HepG2 (cell line): ENCODE measurements around the gene GSTA1. TPM values are rescaled to one million over a fixed set of nuclear protein-coding genes. Genes with fewer than 3 reads are reported as not detected.
"Not testable (repeated sequence)": the region's sequence is repeated elsewhere in the genome, so short reads cannot be mapped to it uniquely, and the experiment has no call there.

Experiments
- ATAC-seq: fragments of 200-7000 bp; cut with Tn5 transposase; 3 replicates; pipeline ENCODE4 v1.9.1; 2020; ENCODE audit warnings: mild to moderate bottlenecking, moderate library complexity
- BruUV-seq: library from RNA; stranded (reverse); fragments of 400-500 nt; replicated peaks from 2 replicates; lab custom pipeline; 2021; lab: Mats Ljungman, UMichigan
- CTCF ChIA-PET: fragments of 300-600 bp; formaldehyde crosslinking; extraction: SDS; loops from one replicate; lab custom pipeline; 2021; ENCODE audit warnings: low total read pairs, inconsistent platforms, low intra/inter-chr PET ratio; lab: Yijun Ruan, JAX
- POLR2A ChIA-PET: fragments of 350-600 bp; sonication (Branson Sonifier 250); formaldehyde crosslinking; loops from one replicate; lab custom pipeline; 2020; ENCODE audit warnings: antibody characterized with exemption, inconsistent platforms; lab: Yijun Ruan, JAX
- DNase-seq: peaks from one replicate; pipeline ENCODE4 v3.0.0-alpha.2; 2015; ENCODE audit warnings: low spot score
- FAIRE-seq: peaks from 3 replicates; lab custom pipeline; 2011; peaks lifted over from hg19 to GRCh38; lab: Jason Lieb, UNC
- H2AFZ ChIP-seq: one replicate; pipeline ENCODE4 v1.6.1; 2011; ENCODE audit warnings: low read length, inconsistent platforms
- H3K27ac ChIP-seq: fragments of 300-600 bp; 3 replicates; pipeline ENCODE4 v1.8.0; 2011; ENCODE audit warnings: mixed run types, mild to moderate bottlenecking, mixed read lengths, low read length, inconsistent platforms; ENCODE audit not compliant: insufficient read depth; ENCODE audit errors: extremely low read length
- H3K27me3 ChIP-seq, 2 experiments: fragments of 200-600 bp in 1 of 2; 2 replicates in 1 of 2; 3 replicates in 1 of 2; pipeline versions ENCODE4 v1.6.0 to v1.8.0; 2011; ENCODE audit warnings: low read length in 2 of 2, mild to moderate bottlenecking in 2 of 2, moderate library complexity in 2 of 2, inconsistent platforms in 1 of 2; ENCODE audit not compliant: insufficient read depth in 2 of 2, control insufficient read depth in 1 of 2
- H3K36me3 ChIP-seq, 2 experiments: fragments of 200-600 bp in 1 of 2; replicated peaks in 1 of 2; 2 replicates in 1 of 2; 3 replicates in 1 of 2; pipeline versions ENCODE4 v1.5.1 to v1.8.0; 2011; ENCODE audit warnings: low read length in 2 of 2, inconsistent platforms in 1 of 2; ENCODE audit not compliant: insufficient read depth in 2 of 2, control insufficient read depth in 1 of 2
- H3K4me1 ChIP-seq: 2 replicates; pipeline ENCODE4 v1.5.1; 2012; ENCODE audit warnings: low read length, inconsistent platforms; ENCODE audit not compliant: insufficient read depth
- H3K4me2 ChIP-seq: 2 replicates; pipeline ENCODE4 v1.6.0; 2011; ENCODE audit warnings: low read depth, low read length, inconsistent platforms
- H3K4me3 ChIP-seq, 3 experiments: fragments of 200-600 bp in 1 of 3; sonication (generic), shearing (Covaris generic) in 1 of 3; replicated peaks in 1 of 3; 2 replicates each; pipeline ENCODE4 v1.5.1; 2011 to 2016; ENCODE audit warnings: low read length in 3 of 3, inconsistent platforms in 2 of 3, low read depth in 2 of 3, mild to moderate bottlenecking in 2 of 3, control low read depth in 1 of 3, mixed read lengths in 1 of 3; ENCODE audit not compliant: insufficient read depth in 1 of 3
- H3K79me2 ChIP-seq: one replicate; pipeline ENCODE4 v1.6.1; 2011; ENCODE audit warnings: low read length, inconsistent platforms; ENCODE audit not compliant: insufficient read depth
- H3K9ac ChIP-seq: 2 replicates; pipeline ENCODE4 v1.6.0; 2011; ENCODE audit warnings: mild to moderate bottlenecking, low read depth, low read length, inconsistent platforms; ENCODE audit not compliant: insufficient read depth
- H3K9me3 ChIP-seq: 2 replicates; pipeline ENCODE4 v1.5.1; 2012; ENCODE audit warnings: mild to moderate bottlenecking, low read length
- H4K20me1 ChIP-seq: 2 replicates; pipeline ENCODE4 v1.6.0; 2011; ENCODE audit warnings: inconsistent platforms, mild to moderate bottlenecking, low read length, moderate library complexity; ENCODE audit not compliant: insufficient read depth
- HNF4A ChIP-seq: sonication (generic); formaldehyde crosslinking; IDR thresholded peaks from 2 replicates; pipeline ENCODE4 v1.4.0; 2020; ENCODE audit warnings: missing genetic modification reagents
- MAFF ChIP-seq: IDR thresholded peaks from 2 replicates; pipeline ENCODE4 v1.6.1; 2011; ENCODE audit warnings: low read depth, low read length, improper control_type of control experiment
- MAFK ChIP-seq, 2 experiments: IDR thresholded peaks in 1 of 2; conservative IDR thresholded peaks in 1 of 2; 2 replicates each; pipeline ENCODE4 v1.6.1; 2011; ENCODE audit warnings: improper control_type of control experiment in 2 of 2, low read length in 2 of 2
- NFYB ChIP-seq: sonication (generic); formaldehyde crosslinking; IDR thresholded peaks from 2 replicates; pipeline ENCODE4 v1.4.0; 2020; ENCODE audit warnings: missing genetic modification reagents
- NFYC ChIP-seq: IDR thresholded peaks from 2 replicates; pipeline ENCODE4 v1.6.1; 2016; ENCODE audit warnings: missing genetic modification reagents, missing compliant biosample characterization
- PBX3 ChIP-seq: sonication (generic); formaldehyde crosslinking; IDR thresholded peaks from 2 replicates; pipeline ENCODE4 v1.8.1; 2023; ENCODE audit warnings: missing genetic modification reagents, inconsistent platforms, borderline replicate concordance
- ZMYM4 ChIP-seq: sonication (generic); formaldehyde crosslinking; IDR thresholded peaks from 2 replicates; pipeline ENCODE4 v1.8.1; 2023; ENCODE audit warnings: mild to moderate bottlenecking, missing genetic modification reagents
- ZNF850 ChIP-seq: sonication (generic); formaldehyde crosslinking; conservative IDR thresholded peaks from 2 replicates; pipeline ENCODE4 v1.9.0; 2021; ENCODE audit warnings: mild to moderate bottlenecking, missing genetic modification reagents
- WGBS: methylation state at CpG from one replicate; pipeline ENCODE4 v1.1.6; 2017; ENCODE audit warnings: low lambda C conversion rate; 5-methylcytosine and 5-hydroxymethylcytosine counted together
- in situ Hi-C: cut with HindIII; loops from 2 replicates; pipeline ENCODE4 v1.10.0; 2017; ENCODE audit warnings: low pct_unique_long_range_greater_than_20kb; ENCODE audit not compliant: extremely low pct_ligation_motif_present
- intact Hi-C: fragments of 100-400 bp; cut with micrococcal nuclease; formaldehyde crosslinking; loops from one replicate; pipeline ENCODE4 v1.10.0; 2022; ENCODE audit not compliant: unreplicated experiment
- polyA plus RNA-seq, 8 experiments: library from polyadenylated mRNA; depleted of rRNA in 3 of 8; stranded (reverse) in 7 of 8; unstranded in 1 of 8; fragments of >200 nt; fragmentation: Illumina TruSeq in 4 of 8; extraction: Trizol in 4 of 8; gene quantifications; 2 replicates each; pipeline versions ENCODE4 v1.2.1 to v1.2.3, GENCODE V29; 2011 to 2016; ENCODE audit warnings: low read depth in 4 of 8, missing spikeins in 1 of 8, mixed read lengths in 1 of 8; ENCODE audit not compliant: insufficient read depth in 1 of 8
- total RNA-seq, 5 experiments: library from RNA; depleted of rRNA; stranded (reverse); fragments of >200 nt; fragmentation: Illumina TruSeq; extraction: Trizol; gene quantifications; 2 replicates each; pipeline ENCODE4 v1.2.3, GENCODE V29; 2016; ENCODE audit warnings: low read depth in 1 of 5

The GSTA1 gene
- total and polyA plus RNA-seq, 2 of the 13 experiments (the other 11 are each of a cell fraction or from before 2014, with no cell fraction given): 6.2 to 282 TPM

- ATAC-seq (no peak), FAIRE-seq (no peak), DNase-seq (no peak)
- no peak overlapping the region for H3K4me2 ChIP-seq
- H3K4me1 ChIP-seq: peaks cover 37% of the 10 kb centered on the region
- H2AFZ ChIP-seq: no peak overlapping the region
- no peak overlapping the region for H3K27ac ChIP-seq
- H3K79me2 ChIP-seq: no peaks in the 10 kb centered on the region
- CTCF ChIA-PET: no interaction called here
- 81% methylated on average over 20 of the region's 37 CpGs for WGBS
- no peaks in the 10 kb centered on the region for H3K9me3 ChIP-seq
- H3K4me3 ChIP-seq: no peak overlapping the region
- no peak overlapping the region for H3K9ac ChIP-seq
- POLR2A ChIA-PET: interaction anchor here (1.0 kb wide), 1 partner anchor 114 kb away, joined by 3 read pairs; no protein-coding TSS in a partner anchor
- BruUV-seq: no TSS peak
- H3K36me3 ChIP-seq: no peaks in the 10 kb centered on the region
- intact Hi-C loops: no loop called here
- TF ChIP-seq PBX3 (no peak), ZNF850 (CRISPR knock-in tag) (peak; percentile 88; the same call in 1 of the 2 replicates)
- no peaks in the 10 kb centered on the region for H3K27me3 ChIP-seq
- in situ Hi-C loops: loop anchor here (5.0 kb wide), 1 partner anchor 42 kb away; no protein-coding TSS in a partner anchor
- no peaks in the 10 kb centered on the region for H4K20me1 ChIP-seq
Observed at GRCh38 chr6:52829046-52829817, 25.6 kb upstream of the GSTA1 start.

GRCh38 chr6:52828621-52829020 lies 25.0 kb upstream of the GSTA1 start:
- FAIRE-seq, CTCF ChIA-PET, H3K27me3 ChIP-seq, H2AFZ ChIP-seq, H3K79me2 ChIP-seq, H3K36me3 ChIP-seq, H4K20me1 ChIP-seq, H3K9me3 ChIP-seq, H3K9ac ChIP-seq, BruUV-seq, ATAC-seq, H3K4me3 ChIP-seq, intact Hi-C loops, DNase-seq, H3K27ac ChIP-seq: not testable (repeated sequence)
- POLR2A ChIA-PET: interaction anchor here (1.0 to 1.9 kb wide), 2 partner anchors 103 to 113 kb away, joined by 3 to 5 read pairs; no protein-coding TSS in a partner anchor
- peaks cover 37% of the 10 kb centered on the region for H3K4me1 ChIP-seq
- H3K4me2 ChIP-seq: peak overlapping the region; percentile 25
- 60% methylated on average over 4 of the region's 4 CpGs for WGBS
- in situ Hi-C loops: loop anchor here (5.0 kb wide), 1 partner anchor 41 kb away; no protein-coding TSS in a partner anchor
- peak; percentile 30 for TF ChIP-seq MAFF
- peak; percentile 40; the same call in 1 of the 2 replicates for TF ChIP-seq HNF4A
- peak; percentile 15 to 37; a peak in 1 of 4 replicates for TF ChIP-seq MAFK (conservative IDR thresholded peaks at IDR 0.05 in 1 of 2, IDR thresholded peaks at IDR 0.05 in 1 of 2; ENCODE audit: low read length in 2 of 2)
- TF ChIP-seq ZMYM4 (CRISPR knock-in tag): peak; percentile 75
- TF ChIP-seq NFYB (CRISPR knock-in tag): peak; percentile 70
- peak; percentile 53 for TF ChIP-seq NFYC (CRISPR knock-in tag)

GRCh38 chr6:52827073-52827783 lies 23.6 kb upstream of the GSTA1 start:
- H3K4me2 ChIP-seq, H3K27ac ChIP-seq, DNase-seq, H3K79me2 ChIP-seq, H4K20me1 ChIP-seq, BruUV-seq, H2AFZ ChIP-seq, ATAC-seq, H3K9me3 ChIP-seq, H3K9ac ChIP-seq, H3K36me3 ChIP-seq, CTCF ChIA-PET, intact Hi-C loops, H3K4me3 ChIP-seq, H3K27me3 ChIP-seq: not testable (repeated sequence)
- WGBS: 100% methylated on average over 1 of the region's 1 CpG
- in situ Hi-C loops: loop anchor here (5.0 kb wide), 1 partner anchor 40 kb away; no protein-coding TSS in a partner anchor
- peaks cover 37% of the 10 kb centered on the region for H3K4me1 ChIP-seq
- POLR2A ChIA-PET: interaction anchor here (1.9 kb wide), 1 partner anchor 102 kb away, joined by 5 read pairs; no protein-coding TSS in a partner anchor
- FAIRE-seq: peak; percentile 42
